ENCODE data around the gene ADGB.

ADGB gene

DNA sequence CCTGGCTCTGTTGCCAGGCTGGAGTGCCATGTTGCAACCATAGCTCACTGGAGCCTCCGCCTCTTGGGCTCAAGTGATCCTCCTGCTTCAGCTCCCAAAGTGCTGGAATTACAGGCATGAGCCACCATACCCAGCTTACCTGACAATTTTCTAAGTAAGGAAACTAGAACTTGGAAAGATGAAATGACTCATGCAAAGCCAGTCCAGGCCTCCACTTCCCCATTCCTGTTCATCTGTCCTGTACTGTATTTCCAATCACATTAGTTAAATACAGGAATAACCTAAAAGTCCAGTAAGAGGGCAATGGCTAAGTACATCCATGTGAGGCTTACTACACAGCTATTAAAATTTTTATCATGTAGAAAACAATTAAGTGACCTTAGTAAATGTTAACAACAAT, 8.3 kb upstream of the ADGB start:
- Histone ChIP-seq H3K9me2 (replicated peaks; ENCODE audit: insufficient read depth, low read length) (no peaks in the 10 kb centered on the region), H3K9me3 (ENCODE audit: insufficient read depth, low read length) (no peaks in the 10 kb centered on the region), H3F3A (ENCODE audit: insufficient read depth) (no peaks in the 10 kb centered on the region), H3K4me2 (ENCODE audit: low read depth, low read length, poor library complexity, severe bottlenecking) (no peak overlapping the region), H3K36me3 (ENCODE audit: low read length) (no peaks in the 10 kb centered on the region), H3K27ac (ENCODE audit: low read depth, low read length) (no peak overlapping the region), H3K79me2 (ENCODE audit: insufficient read depth, low read length) (no peaks in the 10 kb centered on the region), H3K4me3 (ENCODE audit: insufficient read depth, low read length, poor library complexity, severe bottlenecking) (no peak overlapping the region), H4K20me1 (ENCODE audit: low read depth, low read length) (no peaks in the 10 kb centered on the region), H3K9ac (ENCODE audit: low read length) (no peak overlapping the region), H3K27me3 (ENCODE audit: low read length) (no peaks in the 10 kb centered on the region), H2AFZ (ENCODE audit: low read depth, low read length, severe bottlenecking) (no peak overlapping the region)
- no peak for TF ChIP-seq EZH2phosphoT487 (conservative IDR thresholded peaks at IDR 0.05; ENCODE audit: low read length)
- TF ChIP-seq, protein P1, sequence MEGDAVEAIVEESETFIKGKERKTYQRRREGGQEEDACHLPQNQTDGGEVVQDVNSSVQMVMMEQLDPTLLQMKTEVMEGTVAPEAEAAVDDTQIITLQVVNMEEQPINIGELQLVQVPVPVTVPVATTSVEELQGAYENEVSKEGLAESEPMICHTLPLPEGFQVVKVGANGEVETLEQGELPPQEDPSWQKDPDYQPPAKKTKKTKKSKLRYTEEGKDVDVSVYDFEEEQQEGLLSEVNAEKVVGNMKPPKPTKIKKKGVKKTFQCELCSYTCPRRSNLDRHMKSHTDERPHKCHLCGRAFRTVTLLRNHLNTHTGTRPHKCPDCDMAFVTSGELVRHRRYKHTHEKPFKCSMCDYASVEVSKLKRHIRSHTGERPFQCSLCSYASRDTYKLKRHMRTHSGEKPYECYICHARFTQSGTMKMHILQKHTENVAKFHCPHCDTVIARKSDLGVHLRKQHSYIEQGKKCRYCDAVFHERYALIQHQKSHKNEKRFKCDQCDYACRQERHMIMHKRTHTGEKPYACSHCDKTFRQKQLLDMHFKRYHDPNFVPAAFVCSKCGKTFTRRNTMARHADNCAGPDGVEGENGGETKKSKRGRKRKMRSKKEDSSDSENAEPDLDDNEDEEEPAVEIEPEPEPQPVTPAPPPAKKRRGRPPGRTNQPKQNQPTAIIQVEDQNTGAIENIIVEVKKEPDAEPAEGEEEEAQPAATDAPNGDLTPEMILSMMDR (IDR thresholded peaks at IDR 0.05; ENCODE audit: insufficient read depth, low read length, poor library complexity, severe bottlenecking) = no peak

DNA sequence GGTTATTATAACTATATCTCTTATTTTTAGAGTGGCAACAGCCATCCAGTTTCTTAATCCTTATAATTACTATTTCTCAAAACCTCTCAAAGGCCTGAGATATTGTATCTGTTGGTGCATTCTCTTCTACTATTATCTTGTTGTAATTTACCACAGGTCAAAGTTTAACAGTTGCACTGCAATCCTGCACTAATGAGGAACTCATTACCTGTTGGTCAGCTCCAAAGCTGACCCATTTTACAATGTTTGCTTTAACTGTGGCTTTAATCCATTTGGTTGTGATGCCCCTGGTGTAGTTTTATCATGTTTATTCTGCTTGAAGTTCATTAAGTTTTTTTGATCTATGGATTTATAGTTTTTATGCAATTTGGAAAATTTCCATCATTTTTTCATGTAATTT, 6.3 kb upstream of the ADGB start:
- TF ChIP-seq EZH2phosphoT487 (conservative IDR thresholded peaks at IDR 0.05; ENCODE audit: low read length) = no peak
- TF ChIP-seq, protein P1 (IDR thresholded peaks at IDR 0.05; ENCODE audit: insufficient read depth, low read length, poor library complexity, severe bottlenecking) = no peak
- Histone ChIP-seq H3K4me2 (ENCODE audit: low read depth, low read length, poor library complexity, severe bottlenecking) (no peak overlapping the region), H3K27ac (ENCODE audit: low read depth, low read length) (no peak overlapping the region), H4K20me1 (ENCODE audit: low read depth, low read length) (no peaks in the 10 kb centered on the region), H3K4me3 (ENCODE audit: insufficient read depth, low read length, poor library complexity, severe bottlenecking) (no peak overlapping the region), H3F3A (ENCODE audit: insufficient read depth) (no peaks in the 10 kb centered on the region), H3K79me2 (ENCODE audit: insufficient read depth, low read length) (no peaks in the 10 kb centered on the region), H2AFZ (ENCODE audit: low read depth, low read length, severe bottlenecking) (no peak overlapping the region), H3K9me2 (replicated peaks; ENCODE audit: insufficient read depth, low read length) (no peaks in the 10 kb centered on the region), H3K36me3 (ENCODE audit: low read length) (no peaks in the 10 kb centered on the region), H3K27me3 (ENCODE audit: low read length) (no peaks in the 10 kb centered on the region), H3K9me3 (ENCODE audit: insufficient read depth, low read length) (no peaks in the 10 kb centered on the region), H3K9ac (ENCODE audit: low read length) (no peak overlapping the region)

DNA sequence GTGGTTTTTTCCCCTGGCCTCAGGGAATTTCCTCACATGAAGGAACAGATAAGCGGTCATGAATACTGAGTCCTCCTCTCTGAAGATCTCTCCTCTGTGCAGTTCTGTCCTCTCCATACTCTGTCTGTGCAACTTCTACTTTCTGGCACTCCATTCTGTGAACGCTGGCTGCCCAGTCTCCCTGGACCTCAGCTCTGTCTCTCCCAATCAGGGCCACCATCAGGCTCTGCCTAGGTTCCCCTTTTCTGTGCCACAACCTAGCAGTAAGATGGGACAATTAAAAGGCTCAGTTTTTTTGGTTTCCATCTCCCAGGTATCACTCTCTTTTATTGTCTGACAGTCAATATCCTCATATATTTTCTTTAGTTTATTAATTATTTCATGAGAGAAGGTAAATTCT, 4.8 kb upstream of the ADGB start:
- no peak overlapping the region for H3K4me2 ChIP-seq (ENCODE audit: low read depth, low read length, poor library complexity, severe bottlenecking)
- no peaks in the 10 kb centered on the region for H3K9me3 ChIP-seq (ENCODE audit: insufficient read depth, low read length)
- no peak overlapping the region for H3K27ac ChIP-seq (ENCODE audit: low read depth, low read length)
- no peaks in the 10 kb centered on the region for H3F3A ChIP-seq (ENCODE audit: insufficient read depth)
- no peaks in the 10 kb centered on the region for H3K27me3 ChIP-seq (ENCODE audit: low read length)
- no peak overlapping the region for H3K4me3 ChIP-seq (ENCODE audit: insufficient read depth, low read length, poor library complexity, severe bottlenecking)
- no peak for TF ChIP-seq EZH2phosphoT487 (conservative IDR thresholded peaks at IDR 0.05; ENCODE audit: low read length)
- TF ChIP-seq, protein P1 (IDR thresholded peaks at IDR 0.05; ENCODE audit: insufficient read depth, low read length, poor library complexity, severe bottlenecking) = no peak
- H3K9ac ChIP-seq (ENCODE audit: low read length) = no peak overlapping the region
- H3K9me2 ChIP-seq (replicated peaks; ENCODE audit: insufficient read depth, low read length) = no peaks in the 10 kb centered on the region
- H3K36me3 ChIP-seq (ENCODE audit: low read length) = no peaks in the 10 kb centered on the region
- no peaks in the 10 kb centered on the region for H3K79me2 ChIP-seq (ENCODE audit: insufficient read depth, low read length)
- no peak overlapping the region for H2AFZ ChIP-seq (ENCODE audit: low read depth, low read length, severe bottlenecking)
- no peaks in the 10 kb centered on the region for H4K20me1 ChIP-seq (ENCODE audit: low read depth, low read length)
